Stimulated activated CD4-positive, alpha-beta T cell treated with anti-CD3 and anti-CD28 coated beads, Interleukin-12 subunit alpha, Interleukin-12 subunit beta, amount 100 ng/mL, for 48 hours (primary cell): ENCODE measurements around the gene P3H2.

Experiments
- DNase-seq, 3 donors: peaks; one replicate each; pipeline ENCODE4 v3.0.0-alpha.2; 2020; ENCODE audit warnings: low read depth in 2 of 3, low spot score in 1 of 3

P3H2 gene

GRCh38 chr3:190019844-190020243 lies 100.9 kb downstream of the P3H2 start:
- no peak for DNase-seq

GRCh38 chr3:190019006-190019405 lies 101.7 kb downstream of the P3H2 start:
- DNase-seq = no peak

- no peak for DNase-seq
These were observed 102.2 kb downstream of the P3H2 start for GRCh38 chr3:190018460-190018859.

GRCh38 chr3:190017521-190018288 lies 103.0 kb downstream of the P3H2 start:
- DNase-seq = no peak

GRCh38 chr3:190016966-190017365 lies 103.7 kb downstream of the P3H2 start:
- no peak for DNase-seq

GRCh38 chr3:190014940-190015339 lies 105.8 kb downstream of the P3H2 start:
- DNase-seq = no peak

- no peak for DNase-seq
These were observed 106.5 kb downstream of the P3H2 start for GRCh38 chr3:190013943-190014924.

- DNase-seq = no peak
These were observed 107.9 kb downstream of the P3H2 start for GRCh38 chr3:190012784-190013183.

GRCh38 chr3:190012314-190012782 lies 108.3 kb downstream of the P3H2 start:
- DNase-seq = no peak

- DNase-seq = no peak
These were observed 110.2 kb downstream of the P3H2 start for GRCh38 chr3:190010486-190010885.

- DNase-seq = no peak
These were observed 111.1 kb downstream of the P3H2 start for GRCh38 chr3:190009614-190010013.

GRCh38 chr3:190008432-190008831 lies 112.3 kb downstream of the P3H2 start:
- no peak for DNase-seq

GRCh38 chr3:190005343-190006113 lies 115.2 kb downstream of the P3H2 start:
- DNase-seq = no peak

- DNase-seq = no peak
These were observed 116.0 kb downstream of the P3H2 start for GRCh38 chr3:190004656-190005055.

- DNase-seq = no peak
These were observed 117.0 kb downstream of the P3H2 start for GRCh38 chr3:190003681-190004123.

- no peak for DNase-seq
These were observed 117.6 kb downstream of the P3H2 start for GRCh38 chr3:190003068-190003467.

GRCh38 chr3:190001426-190001825 lies 119.3 kb downstream of the P3H2 start:
- no peak for DNase-seq

GRCh38 chr3:190000861-190001196 lies 119.9 kb downstream of the P3H2 start:
- DNase-seq = no peak

GRCh38 chr3:190000187-190000860 lies 120.4 kb downstream of the P3H2 start:
- DNase-seq = no peak

GRCh38 chr3:189999718-190000117 lies 121.0 kb downstream of the P3H2 start:
- DNase-seq = no peak

- no peak for DNase-seq
These were observed 125.6 kb downstream of the P3H2 start for GRCh38 chr3:189995129-189995528.
